ENCODE data around the gene PPFIA4. TPM values are rescaled to one million over a fixed set of nuclear protein-coding genes. Genes with fewer than 3 reads are reported as not detected.

PPFIA4 gene
- total RNA-seq, 1 experiment from 2014 or later = 0.83 TPM

DNA sequence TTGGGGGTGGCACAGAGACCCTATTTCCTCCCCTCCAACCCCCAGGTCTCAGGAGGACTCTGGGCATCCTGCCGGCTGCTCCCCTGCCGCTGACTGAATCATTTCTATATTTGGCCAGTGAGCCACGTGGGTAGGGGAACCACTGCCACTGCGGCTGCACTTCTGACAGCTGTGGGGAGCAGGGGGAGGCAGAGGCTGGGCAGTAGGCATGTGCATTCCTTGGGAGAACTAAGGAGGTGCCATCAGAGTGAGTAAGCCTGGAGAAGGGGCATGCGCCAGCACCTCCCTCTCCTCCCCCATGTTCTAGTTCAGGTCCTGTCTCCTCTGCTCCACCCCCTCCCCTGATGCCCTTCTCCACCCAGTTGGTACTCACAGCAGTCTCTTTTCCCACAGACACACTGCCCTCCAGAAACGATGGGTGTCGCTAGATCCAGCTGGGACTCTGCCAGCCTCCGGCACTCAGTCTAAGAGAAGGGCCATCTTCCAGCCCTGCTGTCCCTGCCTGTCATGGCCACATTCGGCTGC is 12.0 kb downstream of the PPFIA4 start:
- no TSS peak for BruUV-seq (replicated peaks)
- no peaks in the 10 kb centered on the region for H3K4me1 Mint-ChIP-seq (ENCODE audit: low read depth, unreplicated experiment)
- peaks cover 100% of the 10 kb centered on the region for H3K27me3 Mint-ChIP-seq (ENCODE audit: unreplicated experiment)
- TF ChIP-seq, protein P1, sequence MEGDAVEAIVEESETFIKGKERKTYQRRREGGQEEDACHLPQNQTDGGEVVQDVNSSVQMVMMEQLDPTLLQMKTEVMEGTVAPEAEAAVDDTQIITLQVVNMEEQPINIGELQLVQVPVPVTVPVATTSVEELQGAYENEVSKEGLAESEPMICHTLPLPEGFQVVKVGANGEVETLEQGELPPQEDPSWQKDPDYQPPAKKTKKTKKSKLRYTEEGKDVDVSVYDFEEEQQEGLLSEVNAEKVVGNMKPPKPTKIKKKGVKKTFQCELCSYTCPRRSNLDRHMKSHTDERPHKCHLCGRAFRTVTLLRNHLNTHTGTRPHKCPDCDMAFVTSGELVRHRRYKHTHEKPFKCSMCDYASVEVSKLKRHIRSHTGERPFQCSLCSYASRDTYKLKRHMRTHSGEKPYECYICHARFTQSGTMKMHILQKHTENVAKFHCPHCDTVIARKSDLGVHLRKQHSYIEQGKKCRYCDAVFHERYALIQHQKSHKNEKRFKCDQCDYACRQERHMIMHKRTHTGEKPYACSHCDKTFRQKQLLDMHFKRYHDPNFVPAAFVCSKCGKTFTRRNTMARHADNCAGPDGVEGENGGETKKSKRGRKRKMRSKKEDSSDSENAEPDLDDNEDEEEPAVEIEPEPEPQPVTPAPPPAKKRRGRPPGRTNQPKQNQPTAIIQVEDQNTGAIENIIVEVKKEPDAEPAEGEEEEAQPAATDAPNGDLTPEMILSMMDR (IDR thresholded peaks at IDR 0.05; ENCODE audit: unreplicated experiment) = no peak
- intact Hi-C loops (cut with micrococcal nuclease; ENCODE audit: unreplicated experiment) = no loop called here
- no peak overlapping the region for H3K27ac Mint-ChIP-seq (ENCODE audit: unreplicated experiment)
- CTCF ChIA-PET = interaction anchor here (0.6 to 5.4 kb wide), 4 partner anchors 85 to 340 kb away, joined by 4 to 88 read pairs (median 24); no protein-coding TSS in a partner anchor
- peaks cover 5% of the 10 kb centered on the region for H3K36me3 Mint-ChIP-seq (ENCODE audit: insufficient read depth, unreplicated experiment)
- no peaks in the 10 kb centered on the region for H3K9me3 Mint-ChIP-seq (ENCODE audit: low read depth, unreplicated experiment)
- no peak overlapping the region for H3K4me3 Mint-ChIP-seq (ENCODE audit: low read depth, unreplicated experiment)
- DNase-seq = no peak

DNA sequence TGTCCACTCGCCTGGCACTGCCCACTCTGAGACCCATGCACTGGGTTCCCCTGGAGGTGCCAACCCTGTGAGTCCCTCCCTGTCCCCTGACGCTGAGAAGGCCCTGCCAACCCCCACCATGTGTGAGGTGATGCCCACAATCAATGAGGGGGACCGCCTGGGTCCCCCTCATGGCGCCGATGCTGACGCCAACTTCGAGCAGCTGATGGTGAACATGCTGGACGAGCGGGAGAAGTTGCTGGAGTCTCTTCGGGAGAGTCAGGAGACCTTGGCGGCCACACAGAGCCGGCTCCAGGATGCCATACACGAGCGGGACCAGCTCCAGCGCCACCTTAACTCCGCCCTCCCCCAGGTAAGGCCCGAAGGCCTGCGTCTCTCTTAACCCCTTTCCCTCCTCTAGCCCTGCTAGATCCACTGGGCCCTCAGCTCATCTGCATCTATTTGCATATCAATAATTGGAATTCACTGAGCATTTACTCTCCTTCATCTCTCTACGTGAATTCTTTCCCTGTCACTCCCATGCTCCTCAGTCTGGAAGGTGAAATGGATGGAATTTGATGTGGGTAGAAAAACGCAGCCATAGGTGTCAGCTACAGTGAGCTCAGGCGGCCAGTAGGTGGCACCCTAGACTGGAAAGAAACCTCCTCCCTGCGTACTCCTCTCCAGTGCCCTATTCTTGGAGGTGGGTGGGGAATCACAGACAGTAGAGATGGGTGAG is 12.8 kb downstream of the PPFIA4 start:
- Mint-ChIP-seq H3K9me3 (ENCODE audit: low read depth, unreplicated experiment) (no peaks in the 10 kb centered on the region), H3K27me3 (ENCODE audit: unreplicated experiment) (peaks cover 100% of the 10 kb centered on the region), H3K27ac (ENCODE audit: unreplicated experiment) (no peak overlapping the region), H3K4me1 (ENCODE audit: low read depth, unreplicated experiment) (no peaks in the 10 kb centered on the region), H3K36me3 (ENCODE audit: insufficient read depth, unreplicated experiment) (peaks cover 5% of the 10 kb centered on the region), H3K4me3 (ENCODE audit: low read depth, unreplicated experiment) (no peak overlapping the region)
- CTCF ChIA-PET = interaction anchor here (0.6 to 5.4 kb wide), 20 partner anchors 9 to 340 kb away, joined by 3 to 88 read pairs (median 5); partner anchors contain the start of genes ADORA1 and PPFIA4
- peak; percentile 83 for DNase-seq
- intact Hi-C loops (cut with micrococcal nuclease; ENCODE audit: unreplicated experiment) = loop anchor here (1.0 kb wide), 2 partner anchors 177 to 230 kb away; no protein-coding TSS in a partner anchor
- no TSS peak for BruUV-seq (replicated peaks)
- TF ChIP-seq, protein P1 (IDR thresholded peaks at IDR 0.05; ENCODE audit: unreplicated experiment) = peak; percentile 91

DNA sequence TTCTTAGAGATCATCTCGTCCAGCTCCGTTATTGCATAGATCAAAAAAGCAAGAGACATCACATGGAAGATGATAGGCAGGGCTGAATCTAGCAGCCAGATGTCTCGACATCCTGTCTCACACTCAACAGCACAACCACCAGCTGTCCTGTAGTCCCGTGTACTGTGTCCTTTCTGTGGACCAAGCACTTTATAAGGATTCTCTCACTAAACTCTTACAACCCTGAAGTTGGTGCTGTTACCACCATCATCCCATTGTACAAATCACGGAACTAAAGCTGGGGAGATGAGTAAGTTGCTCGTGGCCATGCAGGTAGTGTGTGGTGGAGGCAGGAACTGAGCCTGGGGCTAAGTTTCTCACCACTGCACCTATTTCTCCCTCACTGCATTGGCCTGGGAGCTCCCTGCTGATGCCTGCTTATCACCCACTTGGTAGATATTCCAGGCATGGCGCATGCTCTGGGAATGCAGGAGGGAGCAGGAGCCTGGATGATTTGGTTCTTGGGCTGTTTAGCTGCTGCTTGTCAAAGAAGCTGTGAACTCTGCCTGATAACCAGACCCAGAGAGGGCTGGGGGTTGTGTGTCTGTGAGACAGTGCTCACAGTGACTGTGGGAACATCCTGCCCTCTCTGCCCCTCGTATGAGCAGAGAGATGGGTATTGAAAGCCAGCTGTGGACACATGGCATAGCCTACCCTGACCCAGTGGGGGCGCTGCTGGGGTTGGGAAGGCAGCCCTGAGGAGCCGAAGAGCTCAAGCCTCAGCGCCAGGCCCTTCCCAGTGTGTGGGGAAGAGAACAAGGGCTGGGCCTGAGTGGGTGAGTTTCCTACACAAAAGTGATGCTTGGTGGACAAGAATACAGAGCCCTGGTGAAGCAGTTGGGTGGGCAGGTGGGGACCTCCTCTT is 13.6 kb downstream of the PPFIA4 start:
- CTCF ChIA-PET = interaction anchor here (0.8 to 5.4 kb wide), 21 partner anchors 9 to 233 kb away, joined by 3 to 88 read pairs (median 5); partner anchors contain the start of genes ADORA1 and PPFIA4
- Mint-ChIP-seq H3K4me1 (ENCODE audit: low read depth, unreplicated experiment) (no peaks in the 10 kb centered on the region), H3K27ac (ENCODE audit: unreplicated experiment) (no peak overlapping the region), H3K27me3 (ENCODE audit: unreplicated experiment) (peaks cover 100% of the 10 kb centered on the region), H3K36me3 (ENCODE audit: insufficient read depth, unreplicated experiment) (peaks cover 5% of the 10 kb centered on the region), H3K9me3 (ENCODE audit: low read depth, unreplicated experiment) (no peaks in the 10 kb centered on the region), H3K4me3 (ENCODE audit: low read depth, unreplicated experiment) (no peak overlapping the region)
- DNase-seq = peak; percentile 26
- TF ChIP-seq, protein P1 (IDR thresholded peaks at IDR 0.05; ENCODE audit: unreplicated experiment) = no peak
- intact Hi-C loops (cut with micrococcal nuclease; ENCODE audit: unreplicated experiment) = loop anchor here (1.0 kb wide), 2 partner anchors 176 to 229 kb away; no protein-coding TSS in a partner anchor
- no TSS peak for BruUV-seq (replicated peaks)
